ENCODE measurements around the gene ZFR. TPM values are rescaled to one million over a fixed set of nuclear protein-coding genes. Genes with fewer than 3 reads are reported as not detected.

ZFR gene
- total RNA-seq, 1 experiment from 2014 or later = 62.4 TPM

- H3K9me3 Mint-ChIP-seq = no peaks in the 10 kb centered on the region
- H3K23ac ChIP-seq (ENCODE audit: insufficient read length, low read depth, low read length) = no peak overlapping the region
These were observed 136.8 kb downstream of the ZFR start for GRCh38 chr5:32307769-32308194.

More at GRCh38 chr5:32307769-32308194, 136.8 kb downstream of the ZFR start:
- Histone ChIP-seq H2BK15ac (ENCODE audit: low read depth, low read length) (no peak overlapping the region), H3K9me3 (ENCODE audit: control insufficient read depth, low read depth, low read length) (no peaks in the 10 kb centered on the region), H2BK20ac (ENCODE audit: low read depth, low read length, poor library complexity, severe bottlenecking) (no peak overlapping the region), H3K27me3 (ENCODE audit: insufficient read depth, low read length) (no peaks in the 10 kb centered on the region), H3K18ac (ENCODE audit: insufficient read length, low read depth, low read length) (no peak overlapping the region), H2BK12ac (ENCODE audit: insufficient read length, low read depth, low read length) (no peak overlapping the region), H2AFZ (ENCODE audit: low read length) (no peak overlapping the region), H3K9ac (ENCODE audit: extremely low read depth, insufficient read length, low read length) (no peak overlapping the region), H3K56ac (ENCODE audit: insufficient read length, low read depth, low read length) (no peak overlapping the region), H4K5ac (ENCODE audit: insufficient read length, low read depth, low read length) (no peak overlapping the region), H4K20me1 (ENCODE audit: control insufficient read depth, insufficient read depth, insufficient read length) (no peaks in the 10 kb centered on the region), H3K79me1 (ENCODE audit: insufficient read depth, low read depth, low read length, poor library complexity, severe bottlenecking) (peaks cover 5% of the 10 kb centered on the region), H3K14ac (ENCODE audit: insufficient read depth, low read length) (no peak overlapping the region), H2AK5ac (ENCODE audit: insufficient read length, low read length) (no peak overlapping the region), H3K4me1 (ENCODE audit: insufficient read depth, low read length) (peaks cover 5% of the 10 kb centered on the region; the same call in 1 of the 2 replicates), H3K4ac (ENCODE audit: low read depth, low read length) (no peak overlapping the region), H2BK120ac (ENCODE audit: low read depth, low read length, poor library complexity, severe bottlenecking) (no peak overlapping the region), H4K91ac (ENCODE audit: insufficient read length, low read depth, low read length) (no peak overlapping the region), H3K4me2 (ENCODE audit: insufficient read depth, insufficient read length, low read length) (no peak overlapping the region), H2BK5ac (ENCODE audit: insufficient read length, low read length) (no peak overlapping the region), H3K79me2 (ENCODE audit: insufficient read depth, low read length) (peaks cover 35% of the 10 kb centered on the region), H3T11ph (ENCODE audit: low read length) (no peak overlapping the region), H3K27ac (ENCODE audit: insufficient read length, low read depth, low read length) (no peak overlapping the region), H4K8ac (replicated peaks; ENCODE audit: insufficient read length, low read depth, low read length) (no peak overlapping the region), H3K23me2 (ENCODE audit: insufficient read length, low read depth, low read length, poor library complexity, severe bottlenecking) (peaks cover 8% of the 10 kb centered on the region)
- no peak for DNase-seq
- Mint-ChIP-seq H3K4me3 (no peak overlapping the region), H3K27me3 (ENCODE audit: low read depth) (no peaks in the 10 kb centered on the region), H3K27ac (no peak overlapping the region; a peak in 1 of 7 replicates), H3K4me1 (peaks cover 31 to 37% of the 10 kb centered on the region in 2 experiments), H3K36me3 (ENCODE audit: insufficient read depth in 1 of 3, low read depth in 3 of 3) (peaks cover 11 to 28% (median 12%) of the 10 kb centered on the region in 3 experiments)
- WGBS (ENCODE audit: extremely low coverage, insufficient read length, low lambda C conversion rate) = no CpG with 5 or more reads among the region's 4 CpGs
- TF ChIP-seq CTCF (conservative IDR thresholded peaks at IDR 0.05) = no peak
